PC-3 (cell line): ENCODE measurements around the gene ZMIZ1.

ENCODE experiments used
- EZH2 ChIP-seq: fragments of 300-600 bp; sonication (generic); IDR thresholded peaks from one replicate; pipeline ENCODE4 v1.6.1; 2017; ENCODE audit warnings: antibody characterized with exemption, mild to moderate bottlenecking, low read length; ENCODE audit not compliant: unreplicated experiment
- EZH2phosphoT487 ChIP-seq: fragments of 300-600 bp; sonication (generic); IDR thresholded peaks from 2 replicates; pipeline ENCODE4 v1.6.1; 2018; ENCODE audit warnings: mild to moderate bottlenecking, antibody characterized with exemption, low read length, borderline replicate concordance

DNA sequence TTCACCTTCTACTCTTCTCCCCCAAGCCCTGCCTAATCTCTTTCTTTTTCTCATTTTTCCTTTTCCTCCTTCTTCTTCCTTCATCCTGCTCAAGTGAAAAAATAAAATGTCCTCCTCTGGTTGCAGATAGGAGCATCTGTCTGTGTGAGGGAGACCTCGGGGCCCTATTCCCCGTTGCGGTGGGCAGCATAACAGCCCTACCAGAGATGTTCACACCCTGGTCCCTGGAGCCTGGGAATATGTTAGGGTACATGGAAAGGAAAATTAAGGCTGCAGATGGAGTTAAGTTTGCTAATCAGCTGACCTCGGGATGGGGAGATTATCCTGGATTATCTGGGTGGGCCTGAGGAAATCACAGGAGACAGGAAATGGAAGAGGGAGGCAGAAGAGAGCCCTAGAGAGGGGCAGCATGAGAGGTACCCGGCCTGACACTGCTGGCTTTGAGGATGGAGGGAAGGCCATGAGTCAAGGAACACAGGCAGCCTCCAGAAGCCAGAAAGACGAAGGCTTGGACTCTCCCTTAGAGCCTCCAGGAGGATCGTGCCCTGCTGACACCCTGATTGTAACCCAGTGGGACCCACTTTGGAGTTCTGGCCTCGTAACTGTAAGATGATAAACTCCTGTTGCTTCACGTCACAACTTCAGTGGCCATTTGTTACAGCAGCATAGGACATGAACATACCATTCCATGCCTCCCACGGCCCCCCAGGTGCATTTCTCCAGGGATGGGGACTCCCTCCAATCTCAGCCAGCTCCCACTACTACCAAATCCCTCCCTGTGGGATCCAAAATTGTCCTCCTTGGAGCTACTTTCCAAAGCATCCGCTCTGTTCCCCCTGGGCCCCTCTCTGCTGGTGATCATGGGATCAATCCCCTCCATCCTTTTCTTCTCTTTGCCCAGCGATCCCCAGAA lies 39.0 kb upstream of the ZMIZ1 start:
- TF ChIP-seq EZH2phosphoT487 (no peak), EZH2 (no peak)
